ENCODE results near the gene RALGAPA1.
"Not testable (repeated sequence)": the region's sequence is repeated elsewhere in the genome, so short reads cannot be mapped to it uniquely, and the experiment has no call there.

The RALGAPA1 gene

GRCh38 chr14:35626947-35627346 lies 182.1 kb downstream of the RALGAPA1 start:
- not testable (repeated sequence) for DNase-seq (ENCODE audit: low spot score)

- DNase-seq (ENCODE audit: low spot score), result not testable (repeated sequence)
Measured at GRCh38 chr14:35621996-35622395, 187.1 kb downstream of the RALGAPA1 start.

DNA sequence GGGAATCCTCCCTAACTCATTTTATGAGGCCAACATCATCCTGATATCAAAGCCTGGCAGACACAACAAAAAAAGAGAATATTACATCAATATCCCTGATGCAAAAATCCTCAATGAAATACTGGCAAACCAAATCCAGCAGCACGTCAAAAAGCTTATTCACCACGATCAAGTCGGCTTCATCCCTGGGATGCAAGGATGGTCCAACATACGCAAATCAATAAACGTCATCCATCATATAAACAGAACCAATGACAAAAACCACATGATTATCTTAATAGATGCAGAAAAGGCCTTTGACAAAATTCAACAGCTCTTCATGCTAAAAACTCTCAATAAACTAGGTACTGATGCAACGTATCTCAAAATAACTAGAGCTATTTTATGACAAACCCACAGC lies 189.1 kb downstream of the RALGAPA1 start:
- not testable (repeated sequence) for DNase-seq (ENCODE audit: low spot score)

DNA sequence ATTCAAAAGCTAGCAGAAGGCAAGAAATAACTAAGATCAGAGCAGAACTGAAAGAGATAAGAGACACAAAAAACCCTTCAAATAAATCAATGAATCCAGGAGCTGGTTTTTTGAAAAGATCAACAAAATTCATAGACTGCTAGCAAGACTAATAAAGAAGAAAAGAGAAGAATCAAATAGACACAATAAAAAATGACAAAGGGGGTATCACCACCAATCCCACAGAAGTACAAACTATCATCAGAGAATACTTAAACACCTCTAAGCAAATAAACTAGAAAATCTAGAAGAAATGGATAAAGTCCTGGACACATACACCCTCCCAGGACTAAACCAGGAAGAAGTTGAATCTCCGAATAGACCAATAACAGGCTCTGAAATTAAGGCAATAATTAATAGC lies 189.6 kb downstream of the RALGAPA1 start:
- not testable (repeated sequence) for DNase-seq (ENCODE audit: low spot score)

- DNase-seq (ENCODE audit: low spot score), result no peak
Measured at GRCh38 chr14:35617500-35617899, 191.6 kb downstream of the RALGAPA1 start.

DNA sequence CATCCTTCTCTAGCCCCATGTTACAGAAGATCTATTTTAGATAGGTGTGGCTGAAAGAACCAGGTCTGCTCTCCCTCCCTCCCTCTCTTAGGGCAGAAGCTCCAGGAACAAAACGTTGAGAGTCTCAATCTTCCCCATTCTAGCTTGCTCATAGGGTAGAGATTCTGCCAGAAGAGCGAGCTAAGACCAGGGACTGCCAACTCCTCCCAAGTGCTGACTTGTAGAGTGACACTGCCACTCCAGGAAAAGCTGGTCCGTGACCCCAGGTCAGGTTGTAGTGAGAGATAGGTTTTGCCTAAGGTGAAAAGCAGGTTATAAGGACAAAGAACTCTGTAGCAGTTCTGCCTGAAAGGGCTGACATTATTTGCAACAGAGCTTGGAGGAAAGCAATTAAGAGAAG lies 201.7 kb downstream of the RALGAPA1 start:
- DNase-seq (ENCODE audit: low spot score), result no peak

- DNase-seq (ENCODE audit: low spot score), result no peak
Measured at GRCh38 chr14:35600253-35600652, 208.8 kb downstream of the RALGAPA1 start.

- DNase-seq (ENCODE audit: low spot score), result no peak
Measured at GRCh38 chr14:35594616-35595015, 214.5 kb downstream of the RALGAPA1 start.

- not testable (repeated sequence) for DNase-seq (ENCODE audit: low spot score)
Measured at GRCh38 chr14:35587373-35587772, 221.7 kb downstream of the RALGAPA1 start.

DNA sequence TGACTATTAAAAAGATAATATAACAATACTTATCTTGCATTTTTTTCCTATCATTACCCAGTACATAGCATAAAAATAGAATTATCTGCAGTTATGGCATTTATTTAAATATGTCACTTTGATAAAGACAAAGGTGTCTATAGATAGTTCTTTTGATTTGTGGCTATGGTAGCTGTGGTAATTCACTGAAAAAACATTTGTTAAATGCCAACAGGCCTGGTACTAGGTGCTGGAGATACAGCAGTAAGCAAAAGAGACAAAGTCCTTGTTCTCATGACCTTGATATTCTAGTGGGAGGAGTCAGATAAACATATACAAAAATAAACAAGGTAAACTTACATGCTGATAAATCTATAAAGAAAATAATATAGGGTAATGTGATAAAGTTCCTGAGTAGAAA lies 230.5 kb downstream of the RALGAPA1 start:
- no peak for DNase-seq (ENCODE audit: low spot score)

- DNase-seq (ENCODE audit: low spot score), result no peak
Measured at GRCh38 chr14:35578135-35578534, 231.0 kb downstream of the RALGAPA1 start.

DNA sequence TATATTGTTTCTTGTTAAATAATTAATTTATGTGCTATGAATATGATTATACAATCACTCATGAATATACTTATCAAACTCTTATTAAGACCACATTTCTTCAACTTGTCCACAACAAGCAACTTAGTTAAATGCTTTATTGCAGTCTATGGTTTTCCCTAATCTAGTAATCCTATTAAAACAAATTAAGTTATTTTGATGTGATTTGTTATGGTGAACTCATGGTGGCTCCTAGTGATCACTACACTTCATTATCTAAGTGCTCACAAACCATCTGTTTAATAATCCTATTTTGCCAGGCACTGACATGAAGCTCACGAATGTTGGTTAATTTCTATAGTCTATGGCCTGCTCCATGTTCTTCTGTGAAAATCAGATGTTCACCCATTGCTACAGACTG lies 232.2 kb downstream of the RALGAPA1 start:
- DNase-seq (ENCODE audit: low spot score), result no peak

DNA sequence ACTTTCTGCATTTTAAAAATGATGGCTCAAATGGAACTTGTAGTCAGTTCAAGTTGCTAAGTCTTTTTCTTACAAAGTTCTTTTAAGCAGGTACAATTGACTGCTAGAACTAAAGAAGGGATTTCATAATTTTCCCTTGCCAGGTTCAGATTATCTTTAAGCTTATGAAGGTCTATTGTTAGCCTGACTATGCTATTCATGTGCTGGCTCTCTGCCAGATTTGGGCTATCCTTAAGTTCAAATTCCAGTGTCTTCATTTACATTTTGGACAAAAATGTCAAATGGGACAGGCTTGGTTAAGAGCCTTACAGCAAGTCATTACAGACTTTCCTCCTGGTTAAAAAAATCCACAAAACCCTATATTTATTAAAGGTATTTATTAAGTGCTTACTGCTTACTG lies 232.8 kb downstream of the RALGAPA1 start:
- DNase-seq (ENCODE audit: low spot score), result no peak

- no peak for DNase-seq (ENCODE audit: low spot score)
Measured at GRCh38 chr14:35573911-35574310, 235.2 kb downstream of the RALGAPA1 start.

GRCh38 chr14:35571598-35571997 lies 237.5 kb downstream of the RALGAPA1 start:
- DNase-seq (ENCODE audit: low spot score), result no peak

DNA sequence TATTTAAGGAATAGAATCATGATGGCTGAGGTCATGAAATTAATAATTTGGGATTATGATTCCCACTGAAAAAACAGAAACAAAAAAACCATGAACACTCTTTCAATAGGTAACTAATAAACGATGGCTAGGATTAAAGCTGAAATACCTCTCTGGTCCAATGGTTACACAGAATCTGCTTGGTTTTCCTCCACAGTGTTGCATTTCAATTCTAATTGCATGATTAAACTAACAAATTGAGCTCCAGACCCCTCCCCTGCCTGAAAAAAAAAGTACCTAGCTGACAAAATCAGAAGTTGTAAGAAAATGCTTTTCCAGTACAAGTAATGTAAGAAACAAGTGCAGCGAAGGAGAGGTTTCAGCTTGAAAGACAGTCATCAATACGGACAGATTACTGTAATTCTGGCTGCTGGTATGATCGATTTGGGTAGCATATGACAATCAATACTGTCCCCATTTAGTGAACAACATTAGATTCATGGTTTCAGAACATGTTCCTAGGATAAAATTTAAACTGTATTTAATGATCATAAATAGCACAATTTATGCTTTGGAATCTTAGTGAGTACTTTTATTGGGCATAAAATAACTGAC lies 243.1 kb downstream of the RALGAPA1 start:
- DNase-seq (ENCODE audit: low spot score), result no peak

DNA sequence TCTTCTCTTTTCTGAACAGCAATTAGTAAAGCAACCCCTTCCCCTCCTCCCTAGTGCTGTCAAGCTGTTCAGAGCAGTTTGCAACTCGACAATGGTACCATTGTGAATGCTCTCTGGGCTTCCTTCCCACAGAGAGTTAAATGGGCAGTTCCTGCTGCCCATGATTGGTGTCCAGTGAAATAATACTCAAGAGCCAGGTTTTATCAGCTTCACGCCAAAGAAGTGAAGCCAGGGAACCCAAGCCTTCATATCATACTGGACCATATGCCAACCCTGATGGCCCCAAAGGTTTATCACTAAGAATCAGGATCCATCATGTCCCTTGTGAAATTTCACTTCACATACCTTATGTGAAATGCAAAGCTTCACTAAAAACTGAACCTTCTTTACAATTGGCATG lies 250.4 kb downstream of the RALGAPA1 start:
- peak; percentile 47 for DNase-seq (ENCODE audit: low spot score)

DNA sequence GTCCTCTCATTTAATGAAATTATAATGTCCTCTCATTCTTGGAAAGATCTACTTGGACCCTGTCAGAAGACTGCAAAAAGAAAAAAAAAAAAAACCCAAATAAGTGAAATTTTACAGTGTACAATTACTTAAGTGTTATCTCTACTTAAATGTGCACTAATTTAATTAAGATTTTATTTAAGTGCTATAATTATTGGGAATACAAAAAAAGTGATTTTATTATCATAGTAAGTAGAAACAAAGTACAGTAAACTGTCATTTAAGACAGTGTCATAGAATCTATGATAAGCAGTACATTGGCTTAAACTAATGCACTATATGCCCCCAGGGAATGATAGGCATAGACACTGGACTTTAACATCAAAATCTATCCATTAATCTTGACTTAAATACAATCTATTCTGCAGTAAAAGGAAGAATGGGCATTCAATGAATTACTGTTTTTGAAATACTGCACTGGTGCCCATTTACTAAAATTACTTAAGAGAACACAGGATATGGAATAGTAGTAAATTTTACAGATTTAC lies 251.8 kb downstream of the RALGAPA1 start:
- DNase-seq (ENCODE audit: low spot score), result no peak

GRCh38 chr14:35556548-35556947 lies 252.5 kb downstream of the RALGAPA1 start:
- no peak for DNase-seq (ENCODE audit: low spot score)

GRCh38 chr14:35553808-35554207 lies 255.3 kb downstream of the RALGAPA1 start:
- no peak for DNase-seq (ENCODE audit: low spot score)

DNA sequence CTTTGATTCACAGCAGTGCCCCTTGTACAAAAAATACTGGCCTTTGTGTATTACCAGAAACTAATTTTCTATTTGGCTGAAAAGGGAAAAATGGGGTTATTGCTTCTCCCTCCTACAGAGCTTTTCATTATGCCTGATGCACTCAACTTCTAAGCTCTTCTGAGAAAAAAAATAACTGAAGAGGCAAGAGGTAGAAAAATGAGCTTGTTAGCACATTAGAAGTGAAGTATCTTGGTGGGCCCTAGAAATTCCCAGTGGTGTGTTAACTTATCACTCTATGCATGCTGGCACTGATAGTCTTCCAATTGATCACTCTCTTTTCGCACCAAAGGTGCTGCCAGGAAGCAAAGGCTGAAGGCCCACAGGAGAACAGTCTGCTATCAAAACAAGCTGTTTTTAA lies 258.0 kb downstream of the RALGAPA1 start:
- DNase-seq (ENCODE audit: low spot score), result no peak

- no peak for DNase-seq (ENCODE audit: low spot score)
Measured at GRCh38 chr14:35549551-35549950, 259.5 kb downstream of the RALGAPA1 start.

- DNase-seq (ENCODE audit: low spot score), result no peak
Measured at GRCh38 chr14:35543006-35543405, 266.1 kb downstream of the RALGAPA1 start.

GRCh38 chr14:35539969-35540368 lies 269.1 kb downstream of the RALGAPA1 start:
- DNase-seq (ENCODE audit: low spot score), result no peak
